GM10266 (cell line): ENCODE measurements around the gene S100B.
"Not testable (repeated sequence)": the region's sequence is repeated elsewhere in the genome, so short reads cannot be mapped to it uniquely, and the experiment has no call there.

Experiments used
- DNase-seq: peaks from one replicate; pipeline ENCODE4 v3.0.0; 2012; ENCODE audit errors: extremely low spot score
- TF ChIP-seq, protein P1 (sequence below): IDR thresholded peaks from 2 replicates; pipeline ENCODE4 v1.5.1; 2012; ENCODE audit warnings: mild to moderate bottlenecking, low read depth; ENCODE audit not compliant: control insufficient read depth, insufficient read depth; ENCODE audit errors: missing control alignments

Gene S100B

DNA sequence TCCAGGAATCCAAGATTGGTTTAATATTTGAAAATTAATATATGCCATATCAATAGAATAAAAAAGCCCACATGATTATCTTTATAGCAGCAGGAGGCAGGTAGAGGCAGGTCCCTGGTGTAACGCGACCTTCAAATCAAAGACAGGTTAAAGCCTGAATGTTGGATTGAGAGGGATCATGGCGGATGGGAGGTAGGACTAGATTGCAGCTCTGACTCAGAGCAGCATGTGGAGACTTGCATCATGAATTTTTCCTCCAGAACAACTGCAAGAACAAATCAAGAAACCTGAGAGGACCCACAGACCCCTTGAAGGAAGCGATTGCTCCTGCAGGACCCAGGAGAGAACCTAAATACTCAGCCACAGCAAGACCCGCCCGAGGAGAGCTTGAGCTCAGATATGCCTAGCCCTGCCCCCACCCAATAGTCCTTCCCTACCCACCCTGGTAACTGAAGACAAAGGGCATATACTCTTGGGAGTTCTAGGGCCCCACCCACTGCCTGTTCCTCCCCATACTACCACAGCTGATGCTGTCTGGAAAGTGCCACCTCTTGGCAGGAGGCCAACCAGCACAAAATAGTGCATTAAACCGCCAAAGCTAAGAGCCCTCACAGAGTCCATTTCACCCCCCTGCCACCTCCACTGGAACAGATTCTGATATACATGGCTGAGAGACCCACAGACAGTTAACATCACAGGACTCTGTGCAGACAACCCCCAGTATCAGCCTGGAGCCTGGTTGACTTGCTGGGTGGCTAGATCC lies 19.5 kb downstream of the S100B start:
- no peak for DNase-seq

DNA sequence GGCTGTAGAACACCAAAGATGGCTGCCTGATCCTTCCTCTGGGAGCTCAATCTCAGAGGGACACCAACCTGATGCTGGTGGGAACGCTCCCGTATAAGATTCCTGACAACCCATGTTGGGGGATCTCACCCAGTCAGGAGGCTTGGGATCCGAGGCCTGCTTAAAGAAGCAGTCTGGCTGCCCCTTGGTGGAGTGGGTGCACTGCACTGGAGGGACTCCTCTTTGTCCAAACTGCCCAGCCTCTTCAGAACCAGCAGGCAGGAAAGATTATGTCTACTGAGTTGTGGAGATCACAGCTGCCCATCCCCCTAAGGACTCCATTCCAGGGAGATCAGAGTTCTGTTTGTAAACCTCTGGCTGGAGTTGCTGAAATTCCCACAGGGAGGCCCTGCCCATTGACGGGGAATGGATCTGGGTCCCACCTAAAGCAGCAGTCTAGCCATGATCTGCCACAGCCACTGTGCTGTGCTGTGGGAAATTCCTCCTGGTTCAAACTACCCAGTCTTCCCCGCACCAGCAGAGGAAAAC lies 23.0 kb downstream of the S100B start:
- TF ChIP-seq, protein P1, sequence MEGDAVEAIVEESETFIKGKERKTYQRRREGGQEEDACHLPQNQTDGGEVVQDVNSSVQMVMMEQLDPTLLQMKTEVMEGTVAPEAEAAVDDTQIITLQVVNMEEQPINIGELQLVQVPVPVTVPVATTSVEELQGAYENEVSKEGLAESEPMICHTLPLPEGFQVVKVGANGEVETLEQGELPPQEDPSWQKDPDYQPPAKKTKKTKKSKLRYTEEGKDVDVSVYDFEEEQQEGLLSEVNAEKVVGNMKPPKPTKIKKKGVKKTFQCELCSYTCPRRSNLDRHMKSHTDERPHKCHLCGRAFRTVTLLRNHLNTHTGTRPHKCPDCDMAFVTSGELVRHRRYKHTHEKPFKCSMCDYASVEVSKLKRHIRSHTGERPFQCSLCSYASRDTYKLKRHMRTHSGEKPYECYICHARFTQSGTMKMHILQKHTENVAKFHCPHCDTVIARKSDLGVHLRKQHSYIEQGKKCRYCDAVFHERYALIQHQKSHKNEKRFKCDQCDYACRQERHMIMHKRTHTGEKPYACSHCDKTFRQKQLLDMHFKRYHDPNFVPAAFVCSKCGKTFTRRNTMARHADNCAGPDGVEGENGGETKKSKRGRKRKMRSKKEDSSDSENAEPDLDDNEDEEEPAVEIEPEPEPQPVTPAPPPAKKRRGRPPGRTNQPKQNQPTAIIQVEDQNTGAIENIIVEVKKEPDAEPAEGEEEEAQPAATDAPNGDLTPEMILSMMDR, result no peak
- no peak for DNase-seq

More for the DNA sequence above, 19.5 kb downstream of the S100B start:
- TF ChIP-seq, protein P1, result no peak

DNA sequence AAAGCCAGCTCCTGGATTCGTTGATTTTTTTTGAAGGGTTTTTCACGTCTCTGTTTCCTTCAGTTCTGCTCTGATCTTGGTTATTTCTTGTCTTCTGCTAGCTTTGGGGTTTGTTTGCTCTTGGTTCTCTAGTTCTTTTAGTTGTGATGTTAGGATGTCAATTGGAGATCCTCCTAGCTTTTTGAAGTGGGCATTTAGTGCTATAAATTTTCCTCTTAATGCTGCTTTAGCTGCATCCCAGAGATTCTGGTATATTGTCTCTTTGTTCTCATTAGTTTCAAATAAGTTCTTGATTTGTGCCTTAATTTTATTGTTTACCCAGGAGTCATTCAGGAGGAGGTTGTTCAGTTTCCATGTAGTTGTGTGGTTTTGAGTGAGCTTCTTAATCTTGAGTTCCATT lies 25.5 kb downstream of the S100B start:
- DNase-seq, result not testable (repeated sequence)

DNA sequence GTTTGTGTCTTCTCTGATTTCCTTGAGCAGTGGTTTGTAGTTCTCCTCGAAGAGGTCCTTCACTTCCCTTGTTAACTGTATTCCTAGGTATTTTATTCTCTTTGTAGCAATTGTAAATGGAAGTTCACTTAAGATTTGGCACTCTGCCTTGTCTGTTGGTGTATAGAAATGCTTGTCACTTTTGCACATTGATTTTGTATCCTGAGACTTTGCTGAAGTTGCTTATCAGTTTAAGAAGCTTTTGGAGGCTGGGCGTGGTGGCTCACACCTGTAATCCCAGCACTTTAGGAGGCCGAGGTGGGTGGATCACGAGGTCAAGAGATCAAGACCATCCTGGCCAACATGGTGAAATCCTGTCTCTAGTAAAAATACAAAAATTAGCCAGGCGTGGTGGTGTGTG lies 27.1 kb downstream of the S100B start:
- not testable (repeated sequence) for DNase-seq

DNA sequence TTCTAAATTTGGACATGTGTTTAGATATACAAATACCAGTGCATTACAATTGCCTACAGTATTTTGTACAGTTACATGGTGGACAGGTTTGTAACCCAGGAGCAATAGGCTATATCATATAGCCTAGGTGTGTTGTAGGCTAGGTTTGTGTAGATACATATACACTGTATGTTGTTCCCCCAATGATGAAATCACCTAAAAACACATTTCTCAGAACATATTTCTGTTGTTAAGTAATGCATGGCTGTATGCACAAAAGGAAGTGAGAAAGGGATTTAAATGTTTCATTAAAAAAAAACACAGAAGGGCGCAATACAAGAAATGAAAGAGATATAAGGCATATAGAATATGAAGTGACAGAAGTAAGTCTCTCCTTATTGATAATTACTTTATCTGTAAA lies 32.0 kb downstream of the S100B start:
- TF ChIP-seq, protein P1, result no peak
- DNase-seq, result no peak

DNA sequence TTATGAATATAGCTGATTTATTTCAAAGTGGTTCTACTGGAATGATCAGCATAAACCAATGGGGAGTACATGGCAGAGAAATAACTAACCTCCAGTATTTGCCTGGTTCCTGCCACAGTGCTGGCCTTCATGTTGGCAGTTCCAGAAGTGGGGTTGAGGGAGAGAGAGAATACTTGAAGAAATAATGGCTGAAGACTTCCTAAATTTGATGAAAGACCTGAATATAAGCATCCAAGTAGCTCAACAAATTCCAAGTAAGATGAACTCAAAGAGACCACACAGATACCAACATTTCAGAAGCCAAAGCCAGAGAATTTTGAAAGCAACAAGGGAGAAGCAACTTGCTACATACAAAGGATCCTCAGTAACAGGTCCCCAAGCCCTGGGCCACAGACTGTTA lies 34.3 kb downstream of the S100B start:
- TF ChIP-seq, protein P1, result no peak
- DNase-seq, result no peak

DNA sequence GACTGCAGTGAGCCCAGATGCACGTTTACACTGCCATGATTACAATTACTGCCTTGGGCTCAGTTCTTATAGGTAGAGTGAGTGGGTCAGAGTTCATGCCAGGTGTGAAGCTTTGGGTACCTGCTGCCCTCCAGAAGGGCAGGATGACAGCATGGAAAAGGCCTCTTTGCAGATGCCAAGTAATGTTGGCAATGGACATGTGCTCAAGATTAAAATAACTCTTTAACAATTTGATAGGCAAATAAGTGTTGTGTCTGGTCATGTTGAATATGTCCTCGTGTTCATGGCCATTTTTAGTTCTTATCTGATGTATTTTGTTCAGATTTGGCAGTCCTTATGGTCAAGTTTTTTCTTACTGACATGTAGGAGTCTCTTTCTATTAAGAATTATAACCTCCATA lies 34.8 kb downstream of the S100B start:
- DNase-seq, result no peak

DNA sequence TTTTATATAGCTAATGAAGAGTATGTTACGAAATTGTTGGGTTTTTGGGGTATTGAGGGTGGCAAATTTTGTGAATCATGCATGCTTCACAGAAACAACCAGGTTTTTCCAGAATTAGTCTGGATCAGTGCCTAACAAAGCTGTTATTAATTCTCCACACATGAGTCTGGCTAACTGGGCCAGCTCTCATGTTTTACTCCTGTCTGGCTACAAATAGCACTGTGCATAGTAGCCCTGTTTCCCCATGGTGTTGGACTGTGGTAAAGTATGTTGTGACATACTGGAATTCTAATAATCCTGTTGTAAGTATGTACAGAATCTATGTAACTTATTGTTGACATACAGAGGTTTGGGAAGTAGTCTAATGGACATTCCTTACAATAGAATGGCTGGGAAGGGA lies 35.8 kb downstream of the S100B start:
- DNase-seq, result no peak
- TF ChIP-seq, protein P1, result no peak

More for the DNA sequence above, 34.8 kb downstream of the S100B start:
- TF ChIP-seq, protein P1, result no peak
